ENCODE results near the gene LYG1. TPM values are rescaled to one million over a fixed set of nuclear protein-coding genes. Genes with fewer than 3 reads are reported as not detected.
A peak's percentile ranks its signal among the peaks of the same experiment; 100 is the strongest.
"Not testable (repeated sequence)": the region's sequence is repeated elsewhere in the genome, so short reads cannot be mapped to it uniquely, and the experiment has no call there.

LYG1 gene
- 2.9 and 4.2 TPM in 2 replicates for total RNA-seq (2011; cell fraction: chromatin; rRNA removed; ENCODE audit: low replicate concordance)
- 1.2 and 2.0 TPM in 2 replicates for total RNA-seq (2011; cell fraction: nucleolus; rRNA removed)
- 2.0 and 2.4 TPM in 2 replicates for total RNA-seq (2011; cell fraction: nucleoplasm; rRNA removed)
- total RNA-seq (2014; rRNA removed) (0.64 and 0.94 TPM in 2 replicates), total RNA-seq (2014; rRNA removed; fragmentation: Illumina TruSeq; extraction: Trizol) (1.0 and 1.1 TPM in 2 replicates), total RNA-seq (2015; rRNA removed; fragmentation: Illumina TruSeq; extraction: Trizol) (1.1 and 1.2 TPM in 2 replicates), total RNA-seq (2021) (0.91 and 1.3 TPM in 2 replicates), polyA plus RNA-seq (2011; rRNA removed) (2.6 and 4.7 TPM in 2 replicates), polyA plus RNA-seq (2014; fragmentation: Illumina TruSeq; extraction: Trizol) (0.68 and 1.4 TPM in 2 replicates), polyA plus RNA-seq (2014; fragmentation: Nextera tagmentation; extraction: Ambion mirVana) (1 to 10 TPM; 1.7 to 1.8 TPM), polyA plus RNA-seq (2014; rRNA removed) (1.2 and 1.7 TPM in 2 replicates), polyA minus RNA-seq (2011; rRNA and poly(A)+ RNA removed) (0.93 and 0.98 TPM in 2 replicates), Bru-seq, nascent RNA (percentile 39 among the genes with signal in this experiment), BruChase-seq, experiment 1, labeled RNA remaining after a 2-hour chase (percentile 54 among the genes with signal in this experiment), BruChase-seq, experiment 2, labeled RNA remaining after a 6-hour chase (percentile 59 among the genes with signal in this experiment)
- 0.72 and 2.5 TPM in 2 replicates for polyA plus RNA-seq (2011; cell fraction: cytosol; rRNA removed)
- polyA plus RNA-seq (2011; cell fraction: nucleus; rRNA removed): 11.9 and 14.3 TPM in 2 replicates
- polyA plus RNA-seq (2012): 1.1 and 1.9 TPM in 2 replicates
- not detected in 2 replicates for polyA minus RNA-seq (2011; cell fraction: cytosol; rRNA and poly(A)+ RNA removed)
- 1.3 and 1.8 TPM in 2 replicates for polyA minus RNA-seq (2011; cell fraction: nucleus; rRNA and poly(A)+ RNA removed)
- long read RNA-seq, experiment 1: 0 reads
- long read RNA-seq, experiment 2, partial matches to known transcripts: 0 of 3 reads
- long read RNA-seq, experiment 2, other reads (novel, unspliced or antisense): 3 of 3 reads
- long read RNA-seq, experiment 3: 0 reads

DNA sequence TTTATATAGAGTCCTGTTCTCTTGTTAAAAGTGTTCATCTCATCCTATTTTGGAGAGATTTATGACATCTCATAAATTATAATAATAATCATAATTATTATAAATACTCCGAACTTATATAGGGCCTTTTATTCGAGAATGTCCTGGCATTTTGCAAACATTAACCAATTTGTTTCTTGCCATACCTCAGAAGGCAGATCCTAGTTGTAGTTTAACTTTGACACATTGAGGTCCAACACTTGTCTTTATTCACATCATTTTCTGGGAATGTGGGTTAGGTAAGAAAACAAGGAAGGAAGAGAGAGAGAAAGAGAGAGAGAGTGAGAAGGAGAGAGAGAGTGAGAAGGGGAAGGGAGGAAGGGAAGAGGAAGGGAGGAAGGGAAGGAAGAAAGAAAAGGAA is at the start of gene LYG1:
TSS of gene LYG1 (minus strand) at position 101 of the 400 bp plus-strand sequence. CDS start 5,527 bp downstream, outside the sequence.
- 40% methylated on average over 2 of the region's 2 CpGs for WGBS (ENCODE audit: insufficient coverage, low coverage, missing lambda C conversion rate)
- H3K27ac ChIP-seq (ENCODE audit: extremely low read depth, low read depth, low read length); H3K79me2 ChIP-seq (ENCODE audit: control insufficient read depth, insufficient read depth, low read length); BruUV-seq (replicated peaks); H3K9me3 ChIP-seq (replicated peaks; ENCODE audit: control insufficient read depth, insufficient read depth, low read depth, low read length); H3K4me1 ChIP-seq (replicated peaks in 1 of 2; ENCODE audit: control insufficient read depth in 2 of 2, insufficient read depth in 2 of 2, low read length in 2 of 2); H3K9me1 ChIP-seq (ENCODE audit: control insufficient read depth, insufficient read depth, low read length); in situ Hi-C loops (cut with MboI); intact Hi-C loops (cut with micrococcal nuclease); H2AFZ ChIP-seq (ENCODE audit: low read depth, low read length); H3K4me2 ChIP-seq (ENCODE audit: insufficient read depth, low read length); H3K9ac ChIP-seq (ENCODE audit: insufficient read depth in 1 of 2, low read depth in 2 of 2, low read length in 2 of 2); CTCF ChIA-PET (ENCODE audit: low intra/inter-chr PET ratio); H3K27me3 ChIP-seq (ENCODE audit: control insufficient read depth in 2 of 2, insufficient read depth in 2 of 2, low read length in 2 of 2); H3K36me3 ChIP-seq (ENCODE audit: control insufficient read depth, insufficient read depth, low read length); DNase-seq (ENCODE audit: extremely low read depth in 1 of 4, low spot score in 3 of 4); H4K20me1 ChIP-seq (replicated peaks; ENCODE audit: control insufficient read depth, insufficient read depth, low read length); POLR2A ChIA-PET; H3K4me3 ChIP-seq; ATAC-seq: not testable (repeated sequence)
- FAIRE-seq: peak; percentile 48

DNA sequence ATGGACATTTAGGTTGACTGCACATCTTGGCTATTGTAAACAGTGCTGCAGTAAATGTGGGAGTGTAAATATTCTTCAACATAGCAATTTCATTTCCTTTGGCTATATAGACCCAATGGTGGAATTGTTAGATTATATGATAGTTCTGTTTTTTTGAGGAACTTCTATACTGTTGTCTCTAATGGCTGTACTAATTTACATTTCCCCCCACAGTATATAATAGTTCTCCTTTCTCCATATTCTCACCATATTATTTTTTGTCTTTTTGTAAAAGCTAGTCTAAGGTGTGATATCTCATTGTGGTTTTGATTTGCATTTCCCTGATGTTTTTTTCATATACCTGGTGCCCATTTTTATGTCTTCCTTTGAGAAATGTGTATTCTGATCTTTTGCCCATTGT is 49.2 kb upstream of the LYG1 start:
- POLR2A ChIA-PET: interaction anchor here (0.7 kb wide), 1 partner anchor 13 kb away, joined by 4 read pairs; the partner anchor contains the start of gene EIF5B
- no peak overlapping the region for H3K4me3 ChIP-seq
- H3K9me1 ChIP-seq (ENCODE audit: control insufficient read depth, insufficient read depth, low read length): no peaks in the 10 kb centered on the region
- H3K9ac ChIP-seq (ENCODE audit: insufficient read depth in 1 of 2, low read depth in 2 of 2, low read length in 2 of 2): no peak overlapping the region
- no peaks in the 10 kb centered on the region for H3K9me3 ChIP-seq (replicated peaks; ENCODE audit: control insufficient read depth, insufficient read depth, low read depth, low read length)
- peaks cover 19% of the 10 kb centered on the region for H4K20me1 ChIP-seq (replicated peaks; ENCODE audit: control insufficient read depth, insufficient read depth, low read length)
- H3K4me1 ChIP-seq (replicated peaks in 1 of 2; ENCODE audit: control insufficient read depth in 2 of 2, insufficient read depth in 2 of 2, low read length in 2 of 2): peaks cover 3% of the 10 kb centered on the region in 2 experiments; a peak in 1 of 5 replicates
- H3K36me3 ChIP-seq (ENCODE audit: control insufficient read depth, insufficient read depth, low read length): peaks cover 4% of the 10 kb centered on the region; the same call in 1 of the 3 replicates
- H2AFZ ChIP-seq (ENCODE audit: low read depth, low read length): no peak overlapping the region
- H3K79me2 ChIP-seq (ENCODE audit: control insufficient read depth, insufficient read depth, low read length): peaks cover 98% of the 10 kb centered on the region
- FAIRE-seq (no peak), DNase-seq (ENCODE audit: extremely low read depth in 1 of 4, low spot score in 3 of 4) (no peak), ATAC-seq (no peak)
- intact Hi-C loops (cut with micrococcal nuclease) (no loop called here), in situ Hi-C loops (cut with MboI) (no loop called here)
- H3K27me3 ChIP-seq (ENCODE audit: control insufficient read depth in 2 of 2, insufficient read depth in 2 of 2, low read length in 2 of 2): no peaks in the 10 kb centered on the region
- no peak overlapping the region for H3K4me2 ChIP-seq (ENCODE audit: insufficient read depth, low read length)
- no peak overlapping the region for H3K27ac ChIP-seq (ENCODE audit: extremely low read depth, low read depth, low read length)
- no TSS peak for BruUV-seq (replicated peaks)
- CTCF ChIA-PET (ENCODE audit: low intra/inter-chr PET ratio): no interaction called here
- no peak for TF ChIP-seq HMG20B (CRISPR knock-in tag; IDR thresholded peaks at IDR 0.05)
- TF ChIP-seq, protein P1, sequence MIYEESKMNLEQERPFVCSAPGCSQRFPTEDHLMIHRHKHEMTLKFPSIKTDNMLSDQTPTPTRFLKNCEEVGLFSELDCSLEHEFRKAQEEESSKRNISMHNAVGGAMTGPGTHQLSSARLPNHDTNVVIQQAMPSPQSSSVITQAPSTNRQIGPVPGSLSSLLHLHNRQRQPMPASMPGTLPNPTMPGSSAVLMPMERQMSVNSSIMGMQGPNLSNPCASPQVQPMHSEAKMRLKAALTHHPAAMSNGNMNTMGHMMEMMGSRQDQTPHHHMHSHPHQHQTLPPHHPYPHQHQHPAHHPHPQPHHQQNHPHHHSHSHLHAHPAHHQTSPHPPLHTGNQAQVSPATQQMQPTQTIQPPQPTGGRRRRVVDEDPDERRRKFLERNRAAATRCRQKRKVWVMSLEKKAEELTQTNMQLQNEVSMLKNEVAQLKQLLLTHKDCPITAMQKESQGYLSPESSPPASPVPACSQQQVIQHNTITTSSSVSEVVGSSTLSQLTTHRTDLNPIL (CRISPR knock-in tag; IDR thresholded peaks at IDR 0.05): no peak
- TF ChIP-seq TBP (optimal IDR thresholded peaks at IDR 0.05; ENCODE audit: low read depth, low read length): no peak
- no peak for TF ChIP-seq NCOA1 (IDR thresholded peaks at IDR 0.05; ENCODE audit: low read depth)
- no peak for TF ChIP-seq KDM5B (IDR thresholded peaks at IDR 0.05; ENCODE audit: insufficient replicate concordance, low read depth, low read length)
- no peak for TF ChIP-seq YY1 (IDR thresholded peaks at IDR 0.05; ENCODE audit: borderline replicate concordance in 1 of 3, control insufficient read depth in 1 of 3, extremely low read depth in 1 of 3, insufficient read depth in 3 of 3, insufficient read length in 1 of 3, insufficient replicate concordance in 2 of 3, low read depth in 1 of 3, low read length in 2 of 3)
- TF ChIP-seq ZNF444 (CRISPR knock-in tag; IDR thresholded peaks at IDR 0.05): no peak
- TF ChIP-seq, protein P2, sequence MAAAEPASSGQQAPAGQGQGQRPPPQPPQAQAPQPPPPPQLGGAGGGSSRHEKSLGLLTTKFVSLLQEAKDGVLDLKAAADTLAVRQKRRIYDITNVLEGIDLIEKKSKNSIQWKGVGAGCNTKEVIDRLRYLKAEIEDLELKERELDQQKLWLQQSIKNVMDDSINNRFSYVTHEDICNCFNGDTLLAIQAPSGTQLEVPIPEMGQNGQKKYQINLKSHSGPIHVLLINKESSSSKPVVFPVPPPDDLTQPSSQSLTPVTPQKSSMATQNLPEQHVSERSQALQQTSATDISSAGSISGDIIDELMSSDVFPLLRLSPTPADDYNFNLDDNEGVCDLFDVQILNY (CRISPR knock-in tag; IDR thresholded peaks at IDR 0.05): no peak
- no peak for TF ChIP-seq FOXJ3 (CRISPR knock-in tag; IDR thresholded peaks at IDR 0.05)
